GM12892 (cell line): ENCODE measurements around the gene FGA.

Experiments
- POLR2A ChIP-seq: IDR thresholded peaks from 2 replicates; pipeline ENCODE4 v1.6.1; 2011; ENCODE audit warnings: low read depth, low read length, control low read depth
- POLR2AphosphoS5 ChIP-seq: IDR thresholded peaks from 2 replicates; pipeline ENCODE4 v1.6.1; 2011; ENCODE audit warnings: low read depth, low read length, control low read depth

GRCh38 chr4:154615211-154615610, 24.7 kb upstream of the FGA start:
- TF ChIP-seq POLR2AphosphoS5 (no peak), POLR2A (no peak)
